ENCODE data around the gene BABAM1.

The BABAM1 gene

DNA sequence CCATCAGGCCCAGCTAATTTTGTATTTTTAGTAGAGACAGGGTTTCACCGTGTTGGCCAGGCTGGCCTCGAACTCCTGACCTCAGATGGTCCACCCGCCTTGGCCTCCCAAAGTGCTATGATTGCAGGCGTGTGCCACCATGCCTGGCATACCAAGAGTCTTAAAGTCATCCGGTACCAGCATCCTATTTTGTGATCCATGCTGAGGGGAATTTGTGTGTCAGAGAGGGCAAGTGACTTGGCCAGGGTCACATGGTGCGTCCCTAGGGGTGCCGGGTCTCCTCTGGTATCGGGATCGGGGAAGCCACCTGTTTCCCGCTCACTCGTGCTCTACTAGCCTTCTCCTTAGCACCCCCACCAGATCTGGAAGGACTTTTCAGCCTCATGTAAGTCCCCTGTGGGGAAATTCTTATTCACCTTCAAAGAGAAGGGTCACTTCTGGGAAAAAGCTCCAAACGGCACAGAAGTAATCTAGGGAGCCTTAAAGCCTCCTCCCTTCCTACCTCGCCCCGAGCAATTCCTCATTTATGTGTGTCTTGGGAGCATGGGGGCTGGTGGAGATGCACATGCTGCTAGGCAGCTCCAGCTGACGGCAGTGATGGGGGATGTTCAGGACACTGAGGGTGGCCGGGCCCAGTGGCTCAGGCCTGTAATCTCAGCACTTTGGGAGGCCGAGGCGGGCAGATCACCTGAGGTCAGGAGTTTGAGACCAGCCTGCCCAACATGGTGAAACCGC is 8.4 kb downstream of the BABAM1 start:
- H3K4me3 Mint-ChIP-seq = no peak overlapping the region
- no peak overlapping the region for H3K27ac Mint-ChIP-seq
- H3K9me3 Mint-ChIP-seq = no peaks in the 10 kb centered on the region
- peaks cover 73% of the 10 kb centered on the region for H3K36me3 Mint-ChIP-seq (ENCODE audit: low read depth)
- DNase-seq = no peak
- H3K27me3 Mint-ChIP-seq (ENCODE audit: low read depth, poor library complexity) = peaks cover 1% of the 10 kb centered on the region
- no peaks in the 10 kb centered on the region for H3K4me1 Mint-ChIP-seq
- TF ChIP-seq, protein P1, sequence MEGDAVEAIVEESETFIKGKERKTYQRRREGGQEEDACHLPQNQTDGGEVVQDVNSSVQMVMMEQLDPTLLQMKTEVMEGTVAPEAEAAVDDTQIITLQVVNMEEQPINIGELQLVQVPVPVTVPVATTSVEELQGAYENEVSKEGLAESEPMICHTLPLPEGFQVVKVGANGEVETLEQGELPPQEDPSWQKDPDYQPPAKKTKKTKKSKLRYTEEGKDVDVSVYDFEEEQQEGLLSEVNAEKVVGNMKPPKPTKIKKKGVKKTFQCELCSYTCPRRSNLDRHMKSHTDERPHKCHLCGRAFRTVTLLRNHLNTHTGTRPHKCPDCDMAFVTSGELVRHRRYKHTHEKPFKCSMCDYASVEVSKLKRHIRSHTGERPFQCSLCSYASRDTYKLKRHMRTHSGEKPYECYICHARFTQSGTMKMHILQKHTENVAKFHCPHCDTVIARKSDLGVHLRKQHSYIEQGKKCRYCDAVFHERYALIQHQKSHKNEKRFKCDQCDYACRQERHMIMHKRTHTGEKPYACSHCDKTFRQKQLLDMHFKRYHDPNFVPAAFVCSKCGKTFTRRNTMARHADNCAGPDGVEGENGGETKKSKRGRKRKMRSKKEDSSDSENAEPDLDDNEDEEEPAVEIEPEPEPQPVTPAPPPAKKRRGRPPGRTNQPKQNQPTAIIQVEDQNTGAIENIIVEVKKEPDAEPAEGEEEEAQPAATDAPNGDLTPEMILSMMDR (IDR thresholded peaks at IDR 0.05) = no peak

DNA sequence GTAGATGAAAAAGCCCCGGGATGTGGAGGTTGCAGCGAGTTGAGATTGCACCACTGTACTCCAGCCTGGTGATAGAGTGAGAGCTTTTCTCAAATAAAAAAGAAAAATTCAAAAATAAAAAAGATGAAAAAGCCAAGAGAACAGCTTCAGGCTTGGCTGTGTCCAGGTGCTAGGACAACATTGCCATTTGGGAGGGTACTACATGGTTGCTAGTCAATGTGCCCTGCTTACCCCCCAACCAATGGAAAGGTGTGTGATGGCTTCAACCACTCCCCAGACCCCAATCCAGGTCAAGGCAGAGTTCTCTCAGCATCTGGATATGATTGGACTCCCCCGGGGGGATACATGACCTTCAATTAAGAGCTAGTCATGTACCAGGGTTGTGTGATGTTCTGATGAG is 12.2 kb downstream of the BABAM1 start:
- no peak overlapping the region for H3K4me3 Mint-ChIP-seq
- peaks cover 5% of the 10 kb centered on the region for H3K4me1 Mint-ChIP-seq
- H3K27me3 Mint-ChIP-seq (ENCODE audit: low read depth, poor library complexity) = peaks cover 31% of the 10 kb centered on the region
- TF ChIP-seq, protein P1 (IDR thresholded peaks at IDR 0.05) = no peak
- no peak for DNase-seq
- H3K9me3 Mint-ChIP-seq = no peaks in the 10 kb centered on the region
- peaks cover 47% of the 10 kb centered on the region for H3K36me3 Mint-ChIP-seq (ENCODE audit: low read depth)
- H3K27ac Mint-ChIP-seq = no peak overlapping the region

DNA sequence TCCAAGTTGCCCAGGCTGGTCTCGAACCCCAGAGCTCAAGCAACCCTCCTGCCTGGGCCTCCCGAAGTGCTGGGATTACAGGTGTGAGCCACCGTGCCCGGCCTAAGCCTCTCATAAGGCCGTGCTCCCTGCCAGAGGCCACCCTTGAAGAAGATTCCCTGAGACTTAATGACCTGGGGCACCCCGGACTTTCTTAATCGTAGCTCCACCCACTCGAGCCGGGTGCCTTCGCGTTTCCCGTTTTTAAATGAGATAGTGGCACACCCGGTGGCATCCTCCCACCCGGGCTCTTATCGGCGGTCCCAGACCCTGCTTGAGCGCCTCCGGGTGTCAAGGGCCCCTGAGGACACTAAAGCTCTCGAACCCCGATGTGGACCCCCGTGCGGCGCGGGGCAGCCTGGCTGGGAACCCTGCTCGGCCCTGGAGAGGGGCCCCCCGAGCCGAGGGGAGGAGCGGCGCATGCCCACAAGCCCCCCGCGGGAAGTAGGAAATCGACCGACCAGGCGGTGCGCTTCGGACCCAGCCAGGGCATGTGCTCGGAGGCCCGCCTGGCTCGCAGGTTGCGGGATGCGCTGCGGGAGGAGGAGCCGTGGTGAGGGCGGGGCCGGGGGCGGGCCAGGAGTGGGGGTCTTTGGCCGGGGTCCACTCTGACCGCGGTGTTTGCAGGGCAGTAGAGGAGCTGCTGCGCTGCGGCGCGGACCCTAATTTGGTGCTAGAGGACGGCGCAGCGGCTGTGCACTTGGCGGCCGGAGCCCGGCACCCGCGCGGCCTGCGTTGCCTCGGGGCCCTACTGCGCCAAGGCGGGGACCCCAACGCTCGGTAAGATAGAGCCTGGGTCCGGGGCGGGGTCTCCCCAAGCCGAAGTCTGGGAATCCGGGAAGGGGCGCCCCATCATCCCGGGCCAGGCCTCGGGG is 14.4 kb downstream of the BABAM1 start, which contains the start of gene ANKLE1:
TSS of gene ANKLE1 (plus strand) at position 511 of the 914 bp plus-strand sequence. CDS start at position 531, 20 bp downstream.
- DNase-seq = peak; percentile 62
- H3K4me1 Mint-ChIP-seq = peaks cover 5% of the 10 kb centered on the region
- H3K36me3 Mint-ChIP-seq (ENCODE audit: low read depth) = peaks cover 30% of the 10 kb centered on the region
- peak within 1 kb of the TSS; percentile 76 for H3K4me3 Mint-ChIP-seq
- peaks cover 35% of the 10 kb centered on the region for H3K27me3 Mint-ChIP-seq (ENCODE audit: low read depth, poor library complexity)
- H3K9me3 Mint-ChIP-seq = no peaks in the 10 kb centered on the region
- TF ChIP-seq, protein P1 (IDR thresholded peaks at IDR 0.05) = no peak
- no peak within 1 kb of the TSS for H3K27ac Mint-ChIP-seq

DNA sequence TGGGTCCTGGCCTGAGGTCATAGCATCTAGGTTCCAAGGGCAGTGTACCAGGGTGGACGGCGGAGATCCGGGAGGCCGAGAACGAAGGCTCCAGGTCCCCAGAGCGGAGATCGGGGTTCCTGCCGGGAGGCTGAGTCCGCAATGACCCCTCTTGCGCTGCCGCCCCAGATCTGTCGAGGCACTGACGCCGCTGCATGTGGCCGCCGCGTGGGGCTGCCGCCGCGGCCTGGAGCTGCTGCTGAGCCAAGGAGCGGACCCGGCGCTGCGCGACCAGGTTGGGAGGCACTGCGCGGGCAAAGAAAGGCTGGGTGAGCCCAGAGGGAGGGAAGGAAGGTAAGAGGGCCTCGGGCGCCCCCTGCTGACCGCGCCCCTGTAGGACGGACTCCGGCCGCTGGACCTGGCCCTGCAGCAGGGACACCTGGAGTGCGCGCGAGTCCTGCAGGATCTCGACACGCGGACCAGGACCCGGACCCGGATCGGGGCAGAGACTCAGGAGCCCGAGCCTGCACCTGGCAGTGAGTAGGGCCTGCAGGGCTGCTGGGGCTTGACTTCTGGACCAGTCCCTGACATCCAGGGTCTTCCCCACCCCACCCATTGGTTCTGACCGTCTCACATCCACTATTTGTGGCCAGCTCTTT is 15.4 kb downstream of the BABAM1 start:
- H3K4me3 Mint-ChIP-seq = peak overlapping the region; percentile 76
- peaks cover 20% of the 10 kb centered on the region for H3K36me3 Mint-ChIP-seq (ENCODE audit: low read depth)
- H3K9me3 Mint-ChIP-seq = no peaks in the 10 kb centered on the region
- DNase-seq = peak; percentile 93
- peaks cover 38% of the 10 kb centered on the region for H3K27me3 Mint-ChIP-seq (ENCODE audit: low read depth, poor library complexity)
- TF ChIP-seq, protein P1 (IDR thresholded peaks at IDR 0.05) = peak; percentile 93
- H3K27ac Mint-ChIP-seq = no peak overlapping the region
- peaks cover 5% of the 10 kb centered on the region for H3K4me1 Mint-ChIP-seq

DNA sequence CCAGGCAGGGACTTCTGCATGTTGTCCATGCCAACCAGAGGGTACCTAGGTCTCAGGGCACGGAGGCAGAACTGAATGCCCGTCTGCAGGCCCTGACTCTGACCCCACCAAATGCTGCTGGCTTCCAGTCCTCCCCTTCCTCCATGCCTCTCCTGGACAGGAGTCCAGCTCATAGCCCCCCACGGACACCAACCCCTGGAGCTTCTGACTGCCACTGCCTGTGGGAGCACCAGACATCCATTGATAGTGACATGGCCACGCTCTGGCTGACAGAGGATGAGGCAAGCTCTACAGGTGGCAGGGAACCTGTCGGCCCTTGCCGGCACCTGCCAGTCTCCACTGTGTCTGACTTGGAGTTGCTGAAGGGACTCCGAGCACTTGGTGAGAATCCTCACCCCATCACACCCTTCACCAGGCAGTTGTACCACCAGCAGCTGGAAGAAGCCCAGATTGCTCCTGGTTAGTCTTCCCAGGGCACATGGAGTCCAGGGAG is 16.3 kb downstream of the BABAM1 start:
- Mint-ChIP-seq H3K4me1 (peaks cover 9% of the 10 kb centered on the region), H3K4me3 (no peak overlapping the region), H3K36me3 (ENCODE audit: low read depth) (peaks cover 16% of the 10 kb centered on the region), H3K9me3 (no peaks in the 10 kb centered on the region), H3K27ac (no peak overlapping the region), H3K27me3 (ENCODE audit: low read depth, poor library complexity) (peaks cover 38% of the 10 kb centered on the region)
- DNase-seq = no peak
- TF ChIP-seq, protein P1 (IDR thresholded peaks at IDR 0.05) = no peak

Data from nephron progenitor cell (in vitro differentiated cells).